Right lobe of liver (tissue), 4 donors: ENCODE measurements around the gene EPHA2.

Experiments
- CTCF ChIP-seq, 4 donors: fragments of 200-600 bp in 3 of 4; fragments of 450-650 bp in 1 of 4; IDR thresholded peaks; one replicate each; pipeline versions ENCODE4 v1.5.1 to v1.8.0; 2016 to 2022; ENCODE audit warnings: antibody characterized with exemption in 4 of 4, mild to moderate bottlenecking in 2 of 4
- POLR2A ChIP-seq: fragments of 450-650 bp; IDR thresholded peaks from one replicate; pipeline ENCODE4 v1.6.1; 2017; ENCODE audit warnings: antibody characterized with exemption, mild to moderate bottlenecking
- donor health status: DM: no; HTN: no; CAD: no.
- donor health status: DM: no; HTN: no; CAD: no.
- donor health status: DM: no; HTN: yes; CAD: no.

GRCh38 chr1:16125483-16125882 lies 30.4 kb downstream of the EPHA2 start:
- TF ChIP-seq CTCF (IDR thresholded peaks at IDR 0.05) (no peak), POLR2A (no peak)
